ENCODE measurements around the gene ATG12.

The ATG12 gene

GRCh38 chr5:115869256-115869795 is 28.0 kb upstream of the ATG12 start:
- no peaks in the 10 kb centered on the region for H4K20me1 ChIP-seq (ENCODE audit: insufficient read depth, low read length, poor library complexity, severe bottlenecking)
- peaks cover 11% of the 10 kb centered on the region; the same call in 1 of the 2 replicates for H3K36me3 ChIP-seq (ENCODE audit: insufficient read depth, low read length)
- H3K9me2 ChIP-seq (replicated peaks; ENCODE audit: low read depth, low read length) = no peaks in the 10 kb centered on the region
- no peaks in the 10 kb centered on the region for H3F3A ChIP-seq (ENCODE audit: low read depth)
- no peaks in the 10 kb centered on the region for H3K4me1 ChIP-seq (ENCODE audit: insufficient read depth, low read length, poor library complexity, severe bottlenecking)
- no peaks in the 10 kb centered on the region for H3K27me3 ChIP-seq (ENCODE audit: insufficient read depth, low read length, poor library complexity, severe bottlenecking)
- H2AFZ ChIP-seq (ENCODE audit: low read length) = no peak overlapping the region
- H3K4me3 ChIP-seq (ENCODE audit: low read length, poor library complexity, severe bottlenecking) = no peak overlapping the region
- H3K9me3 ChIP-seq (ENCODE audit: insufficient read depth, low read depth, low read length) = no peaks in the 10 kb centered on the region
- peaks cover 7% of the 10 kb centered on the region; the same call in 1 of the 2 replicates for H3K79me2 ChIP-seq (ENCODE audit: insufficient read depth, low read length)
- no peak overlapping the region for H3K4me2 ChIP-seq (ENCODE audit: low read depth, low read length, poor library complexity, severe bottlenecking)
- no peak overlapping the region for H3K9ac ChIP-seq (ENCODE audit: low read depth, low read length, poor library complexity, severe bottlenecking)
- TF ChIP-seq EZH2phosphoT487 (IDR thresholded peaks at IDR 0.05; ENCODE audit: borderline replicate concordance) (no peak), CTCF (conservative IDR thresholded peaks at IDR 0.05; ENCODE audit: low read length) (no peak)

GRCh38 chr5:115859378-115859777 is 18.0 kb upstream of the ATG12 start:
- Histone ChIP-seq H3F3A (ENCODE audit: low read depth) (no peaks in the 10 kb centered on the region), H3K9me2 (replicated peaks; ENCODE audit: low read depth, low read length) (no peaks in the 10 kb centered on the region), H3K9me3 (ENCODE audit: insufficient read depth, low read depth, low read length) (no peaks in the 10 kb centered on the region), H3K36me3 (ENCODE audit: insufficient read depth, low read length) (no peaks in the 10 kb centered on the region), H3K79me2 (ENCODE audit: insufficient read depth, low read length) (peaks cover 56% of the 10 kb centered on the region), H4K20me1 (ENCODE audit: insufficient read depth, low read length, poor library complexity, severe bottlenecking) (no peaks in the 10 kb centered on the region), H3K27me3 (ENCODE audit: insufficient read depth, low read length, poor library complexity, severe bottlenecking) (no peaks in the 10 kb centered on the region), H2AFZ (ENCODE audit: low read length) (no peak overlapping the region), H3K4me2 (ENCODE audit: low read depth, low read length, poor library complexity, severe bottlenecking) (no peak overlapping the region), H3K4me1 (ENCODE audit: insufficient read depth, low read length, poor library complexity, severe bottlenecking) (peaks cover 6% of the 10 kb centered on the region), H3K4me3 (ENCODE audit: low read length, poor library complexity, severe bottlenecking) (no peak overlapping the region), H3K9ac (ENCODE audit: low read depth, low read length, poor library complexity, severe bottlenecking) (no peak overlapping the region)
- no peak for TF ChIP-seq CTCF (conservative IDR thresholded peaks at IDR 0.05; ENCODE audit: low read length)
- no peak for TF ChIP-seq EZH2phosphoT487 (IDR thresholded peaks at IDR 0.05; ENCODE audit: borderline replicate concordance)

- H3K36me3 ChIP-seq (ENCODE audit: insufficient read depth, low read length) = no peaks in the 10 kb centered on the region
- H3K4me1 ChIP-seq (ENCODE audit: insufficient read depth, low read length, poor library complexity, severe bottlenecking) = peaks cover 6% of the 10 kb centered on the region
- no peaks in the 10 kb centered on the region for H3K27me3 ChIP-seq (ENCODE audit: insufficient read depth, low read length, poor library complexity, severe bottlenecking)
- no peak overlapping the region for H2AFZ ChIP-seq (ENCODE audit: low read length)
- H3K4me3 ChIP-seq (ENCODE audit: low read length, poor library complexity, severe bottlenecking) = no peak overlapping the region
- H3K9me2 ChIP-seq (replicated peaks; ENCODE audit: low read depth, low read length) = no peaks in the 10 kb centered on the region
- H3K9ac ChIP-seq (ENCODE audit: low read depth, low read length, poor library complexity, severe bottlenecking) = no peak overlapping the region
- no peaks in the 10 kb centered on the region for H4K20me1 ChIP-seq (ENCODE audit: insufficient read depth, low read length, poor library complexity, severe bottlenecking)
- no peaks in the 10 kb centered on the region for H3F3A ChIP-seq (ENCODE audit: low read depth)
- no peak overlapping the region for H3K4me2 ChIP-seq (ENCODE audit: low read depth, low read length, poor library complexity, severe bottlenecking)
- no peaks in the 10 kb centered on the region for H3K9me3 ChIP-seq (ENCODE audit: insufficient read depth, low read depth, low read length)
- peaks cover 60% of the 10 kb centered on the region for H3K79me2 ChIP-seq (ENCODE audit: insufficient read depth, low read length)
- no peak for TF ChIP-seq EZH2phosphoT487 (IDR thresholded peaks at IDR 0.05; ENCODE audit: borderline replicate concordance)
- no peak for TF ChIP-seq CTCF (conservative IDR thresholded peaks at IDR 0.05; ENCODE audit: low read length)
These were observed 17.0 kb upstream of the ATG12 start for GRCh38 chr5:115858396-115858795.
